HG03432 (cell line): ENCODE measurements around the gene MICAL3.
"Not testable (repeated sequence)": the region's sequence is repeated elsewhere in the genome, so short reads cannot be mapped to it uniquely, and the experiment has no call there.

Experiments
- ATAC-seq: cut with Tn5 transposase; IDR thresholded peaks from one replicate; pipeline ENCODE4 v1.9.1; 2021; ENCODE audit warnings: mild to moderate bottlenecking, moderate library complexity; ENCODE audit not compliant: unreplicated experiment

MICAL3 gene

DNA sequence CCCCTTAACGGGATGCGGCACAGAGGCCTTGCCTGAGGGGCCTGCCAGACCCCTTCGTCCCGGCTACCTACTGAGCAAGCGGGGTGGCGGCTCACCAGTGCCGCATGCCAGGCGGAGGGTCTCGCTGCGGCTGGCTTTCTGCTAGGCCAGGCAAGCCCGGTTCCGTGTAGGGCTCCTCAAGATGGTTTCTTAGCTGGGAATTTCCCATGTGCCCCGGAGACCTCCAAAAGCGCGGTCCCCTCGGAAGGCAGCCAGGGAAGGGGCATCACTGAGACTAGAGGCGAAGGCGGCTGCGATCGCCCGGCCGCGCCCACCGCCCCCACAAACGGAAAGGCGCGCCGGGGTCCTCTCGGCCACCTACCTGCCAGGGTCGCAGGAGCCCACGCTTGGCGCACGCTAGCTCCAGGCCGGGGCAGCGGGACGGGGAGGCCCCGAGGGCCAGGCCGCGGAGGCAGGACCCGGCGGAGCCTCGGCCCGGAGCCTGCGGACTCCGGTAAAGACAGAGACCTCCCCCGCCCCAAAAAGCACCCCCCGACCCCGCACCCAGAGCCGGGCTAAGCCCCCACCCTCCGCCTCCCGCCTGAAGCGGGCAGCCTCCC lies 23.8 kb downstream of the MICAL3 start:
- no peak for ATAC-seq

DNA sequence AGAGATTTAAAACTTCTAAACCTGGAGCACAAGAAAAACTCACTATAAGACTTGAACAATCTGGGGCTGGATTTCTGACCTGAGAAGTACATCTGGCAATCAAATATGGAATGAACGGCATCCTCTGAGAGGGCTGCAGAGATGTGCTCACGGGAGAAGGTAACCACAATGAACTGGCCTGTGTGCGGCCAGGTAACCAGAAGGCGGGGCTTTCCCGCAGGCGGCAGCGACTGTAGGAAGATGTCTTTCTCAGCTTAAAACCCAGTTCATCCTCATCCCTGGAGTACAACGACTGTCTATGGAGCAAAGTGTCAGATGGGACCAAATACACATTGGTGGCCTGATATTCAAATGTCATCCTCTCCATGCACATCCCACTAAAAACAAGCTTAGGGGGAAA lies 24.5 kb downstream of the MICAL3 start:
- no peak for ATAC-seq

DNA sequence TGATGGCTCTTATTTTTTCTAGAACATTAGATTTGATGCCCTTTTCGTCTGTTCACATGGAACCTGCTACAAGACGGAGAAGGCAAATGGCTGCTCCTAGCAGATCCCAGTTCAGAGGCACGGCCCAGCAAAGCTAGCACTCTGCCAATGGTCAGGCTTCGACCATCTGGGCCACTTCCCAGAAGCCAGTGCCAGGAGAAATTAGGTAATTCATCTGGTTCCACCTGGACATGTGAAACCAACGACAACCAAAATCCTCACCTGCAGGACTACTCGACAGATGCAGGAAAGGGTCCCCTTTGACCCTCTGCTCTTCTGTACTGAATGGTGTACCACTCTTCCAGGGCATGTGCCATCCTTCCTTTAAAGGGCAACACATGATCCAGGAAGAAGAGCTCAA lies 25.4 kb downstream of the MICAL3 start:
- no peak for ATAC-seq

DNA sequence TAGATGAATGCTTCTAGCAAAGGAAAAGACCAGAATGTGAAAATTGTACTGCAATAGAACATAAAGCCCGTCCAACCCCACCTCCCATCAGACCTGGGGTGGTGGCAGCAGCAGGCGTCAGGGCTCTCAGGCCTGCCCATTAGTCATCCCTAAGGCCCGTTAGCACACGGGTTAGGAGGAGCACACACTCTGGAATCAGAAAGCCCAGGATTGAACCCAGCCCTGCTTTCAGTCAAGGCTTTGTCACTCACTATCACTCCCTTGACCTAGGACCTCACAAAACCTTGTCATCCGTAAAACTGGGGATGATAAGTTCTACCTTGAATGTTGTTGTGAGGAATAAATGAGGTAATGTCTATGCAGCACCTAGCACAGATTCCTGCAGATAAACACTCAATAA lies 26.9 kb downstream of the MICAL3 start:
- no peak for ATAC-seq

DNA sequence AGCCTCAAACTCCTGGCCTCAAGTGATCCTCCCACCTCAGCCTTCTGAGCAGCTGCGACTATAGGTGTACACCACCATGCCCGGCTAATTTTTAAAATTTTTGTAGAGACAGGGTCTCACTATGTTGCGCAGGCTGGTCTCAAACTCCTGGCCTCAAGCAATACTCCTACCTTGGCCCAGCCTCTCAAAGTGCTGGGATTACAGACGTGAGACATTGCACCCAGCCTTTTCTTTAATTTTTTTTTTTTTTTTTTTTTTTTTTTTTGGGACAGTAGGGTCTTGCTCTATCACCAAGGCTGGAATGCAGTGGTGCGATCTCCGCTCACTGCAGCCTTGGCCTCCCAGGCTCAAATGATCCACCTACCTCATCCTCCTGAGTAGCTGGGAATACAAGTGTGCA lies 29.1 kb downstream of the MICAL3 start:
- ATAC-seq, result not testable (repeated sequence)

DNA sequence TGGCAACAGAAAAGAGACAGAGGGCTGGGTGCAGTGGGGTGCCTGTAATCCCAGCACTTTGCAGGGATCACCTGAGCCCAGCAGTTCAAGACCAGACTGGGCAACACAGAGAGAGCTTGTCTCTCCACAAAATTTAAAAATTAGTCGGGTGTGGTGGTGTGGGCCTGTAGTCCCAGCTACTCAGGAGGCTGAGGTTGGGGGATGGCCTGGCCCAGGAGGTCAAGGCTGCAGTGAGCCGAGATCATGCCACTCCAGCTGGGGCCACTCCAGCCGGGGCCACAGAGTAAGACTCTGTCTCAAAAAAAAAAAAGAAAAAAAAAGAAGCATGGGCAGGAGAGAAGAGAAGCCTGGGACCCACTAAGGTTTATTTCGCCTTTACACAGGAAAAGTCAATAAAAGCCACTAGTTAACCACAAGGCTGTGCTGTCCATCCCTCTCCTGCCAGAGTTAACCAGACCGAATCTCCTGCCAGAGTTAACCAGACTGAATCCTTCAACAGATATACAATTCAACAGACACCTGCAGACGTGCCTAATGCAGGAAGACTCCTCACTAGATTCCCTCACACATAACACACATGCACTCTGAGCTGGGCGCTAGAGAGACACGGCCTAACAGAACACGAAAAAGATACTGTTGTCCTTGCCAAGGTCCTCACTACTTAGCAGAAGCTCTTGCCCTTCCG lies 29.8 kb downstream of the MICAL3 start:
- ATAC-seq, result no peak

DNA sequence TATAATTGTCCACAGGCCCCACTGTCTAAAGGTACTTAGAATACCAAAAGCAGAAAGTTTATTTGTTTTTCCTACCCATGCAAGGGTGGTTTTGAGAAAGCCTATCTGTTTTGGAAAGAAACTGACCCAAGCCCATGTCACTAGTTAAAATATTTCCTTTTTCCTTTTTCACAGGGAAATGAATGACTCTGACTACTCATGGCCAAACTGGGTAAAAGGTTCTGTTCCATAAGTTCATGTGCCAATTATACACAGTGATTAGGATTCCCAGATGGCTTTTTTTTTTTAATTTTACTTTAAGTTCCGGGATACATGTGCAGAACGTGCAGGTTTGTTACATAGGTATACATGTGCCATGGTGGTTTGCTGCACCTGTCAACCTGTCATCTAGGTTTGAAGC lies 31.4 kb downstream of the MICAL3 start:
- not testable (repeated sequence) for ATAC-seq

DNA sequence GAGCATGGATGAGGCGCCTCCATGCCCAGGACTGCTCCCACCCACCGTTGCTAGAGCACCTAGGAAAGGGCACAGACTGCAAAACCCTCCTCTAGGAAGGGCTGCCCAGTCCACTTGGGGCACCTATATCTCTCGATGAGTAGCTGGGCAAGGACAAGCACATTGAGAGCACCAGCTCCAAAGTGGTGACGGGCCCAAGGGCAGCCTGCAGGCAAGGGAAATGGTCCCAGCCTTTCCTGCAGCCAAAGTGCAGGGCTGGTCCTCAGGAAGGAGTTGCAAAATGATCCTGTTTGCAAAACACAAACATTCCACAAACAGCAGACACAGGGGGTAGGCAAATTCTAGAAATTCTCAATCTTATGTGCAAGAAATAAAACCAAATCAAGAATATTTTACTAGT lies 32.4 kb downstream of the MICAL3 start:
- ATAC-seq, result not testable (repeated sequence)

DNA sequence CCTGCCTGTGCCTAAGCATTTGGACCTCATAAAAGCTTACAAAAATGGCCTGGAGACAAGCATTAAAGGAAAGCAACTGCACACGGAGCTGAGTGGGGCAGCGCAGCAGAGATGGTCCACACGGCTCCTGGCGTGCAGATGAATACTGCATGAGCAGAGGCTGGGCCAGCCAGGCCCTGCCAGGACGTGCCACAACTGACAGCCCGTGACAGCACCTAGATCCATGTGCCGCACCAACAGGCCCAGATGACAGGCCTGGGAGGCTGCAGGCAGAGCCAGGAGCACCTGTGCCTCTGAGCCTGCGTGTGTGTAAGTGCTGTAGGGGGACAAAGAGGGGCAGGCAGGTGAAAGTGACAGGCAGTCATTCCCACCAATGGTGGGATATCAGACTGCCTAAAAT lies 33.4 kb downstream of the MICAL3 start:
- no peak for ATAC-seq

DNA sequence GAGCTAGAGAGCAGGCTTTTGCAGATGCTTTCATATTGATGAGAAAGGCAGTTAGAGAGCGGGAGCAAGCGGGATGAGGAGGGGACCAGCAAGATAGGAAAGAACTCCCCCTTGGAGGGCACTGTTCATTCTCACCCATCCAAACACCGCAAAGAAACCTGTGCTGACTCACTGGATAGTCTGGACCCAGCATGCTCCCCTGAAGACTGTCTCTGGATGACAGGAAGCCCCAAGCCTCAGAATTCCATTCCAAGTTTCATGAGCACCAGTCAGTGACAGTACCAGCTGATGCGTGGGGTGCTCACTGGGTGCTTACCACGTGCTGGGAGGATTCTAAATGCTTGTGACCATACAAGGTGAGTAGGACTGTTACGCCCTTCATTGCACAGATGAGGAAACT lies 34.2 kb downstream of the MICAL3 start:
- no peak for ATAC-seq

DNA sequence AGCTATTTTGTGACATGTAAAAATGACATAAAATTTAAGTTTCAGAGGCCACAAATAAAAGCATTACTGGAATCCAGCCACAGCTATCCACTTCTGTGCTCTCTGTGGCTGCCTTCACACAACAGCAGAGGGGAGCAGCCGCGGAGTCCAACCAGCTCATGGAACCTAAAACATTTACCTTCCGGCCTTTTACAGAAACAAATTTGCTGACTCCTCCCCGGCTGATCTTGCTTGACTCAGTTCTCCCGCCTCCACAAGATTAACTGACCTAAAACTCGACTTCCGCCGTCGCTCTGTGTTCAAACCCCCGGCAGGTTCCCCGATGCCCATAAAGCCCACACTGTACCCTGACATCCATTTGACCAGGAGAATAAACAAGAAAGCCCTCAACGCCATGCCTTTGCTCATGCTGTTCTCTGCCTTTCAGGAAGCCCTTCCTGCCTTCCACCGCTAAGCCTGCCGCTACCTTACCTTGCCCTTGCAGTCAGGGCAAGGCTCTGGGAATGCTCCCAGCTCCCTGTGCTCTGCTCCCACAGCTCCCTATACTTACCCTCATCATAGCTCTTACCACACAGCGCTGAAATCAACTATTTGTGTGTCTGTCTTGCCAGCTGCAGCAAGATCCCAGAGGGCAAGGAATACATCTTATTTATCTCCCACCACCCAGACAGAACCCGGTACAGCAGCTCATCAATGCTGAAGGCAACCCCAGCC lies 35.4 kb downstream of the MICAL3 start:
- ATAC-seq, result no peak

DNA sequence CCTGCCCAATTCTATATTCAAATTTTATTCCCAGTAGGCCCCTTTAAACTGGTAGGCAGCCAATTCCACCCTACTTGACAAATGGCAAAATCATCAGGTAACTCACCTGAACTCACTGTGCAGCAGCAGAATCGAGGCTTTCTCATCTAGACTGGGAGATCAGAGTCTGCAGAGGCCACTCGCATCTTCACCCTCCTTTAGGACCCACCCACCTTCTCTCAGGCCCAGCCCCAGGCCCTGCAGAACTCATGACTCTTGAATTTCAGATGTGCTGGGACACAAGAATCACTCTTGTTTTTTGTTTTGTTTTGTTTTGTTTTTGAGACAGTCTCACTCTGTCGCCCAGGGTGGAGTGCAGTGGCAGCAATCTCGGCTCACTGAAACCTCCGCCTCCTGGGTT lies 38.8 kb downstream of the MICAL3 start:
- ATAC-seq, result no peak

DNA sequence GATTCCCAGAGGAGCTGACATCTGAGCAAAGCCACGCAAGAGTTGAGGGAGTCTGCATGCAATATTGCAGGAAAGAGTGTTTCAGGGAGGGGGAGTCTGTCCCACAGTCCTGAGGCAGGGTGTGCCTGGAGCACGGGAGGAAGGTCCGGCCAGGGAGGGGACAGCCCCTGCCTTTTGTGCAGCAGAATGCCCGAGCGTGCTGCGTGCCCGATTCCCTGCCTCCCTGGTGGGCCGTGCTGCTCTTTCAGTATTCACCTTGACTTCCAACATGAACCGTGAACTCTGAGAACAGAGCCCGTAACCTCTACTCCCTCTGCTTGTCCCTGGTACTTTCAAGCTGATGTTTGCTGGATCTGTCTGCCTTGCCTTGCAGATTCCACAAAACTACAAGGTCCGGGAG lies 39.3 kb downstream of the MICAL3 start:
- ATAC-seq, result not testable (repeated sequence)

DNA sequence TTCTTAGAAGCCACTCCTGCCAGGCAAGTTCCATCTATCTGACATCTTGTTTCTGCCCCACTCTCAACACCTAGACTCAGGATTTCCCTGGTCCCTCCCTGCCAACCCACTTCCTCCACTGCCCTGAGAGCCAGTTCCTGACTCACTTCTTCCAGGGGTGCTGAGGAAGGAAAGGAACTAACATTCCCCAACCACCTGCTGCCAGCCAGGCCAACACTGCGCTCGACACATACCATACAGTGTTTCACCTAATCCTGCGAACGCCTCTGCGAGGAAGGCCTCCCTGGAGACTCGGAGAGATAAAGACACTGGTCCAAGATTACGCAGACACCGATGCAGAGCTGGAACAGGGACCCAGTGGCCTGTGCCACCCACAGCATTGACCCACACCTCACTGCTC lies 40.2 kb downstream of the MICAL3 start:
- ATAC-seq, result no peak

DNA sequence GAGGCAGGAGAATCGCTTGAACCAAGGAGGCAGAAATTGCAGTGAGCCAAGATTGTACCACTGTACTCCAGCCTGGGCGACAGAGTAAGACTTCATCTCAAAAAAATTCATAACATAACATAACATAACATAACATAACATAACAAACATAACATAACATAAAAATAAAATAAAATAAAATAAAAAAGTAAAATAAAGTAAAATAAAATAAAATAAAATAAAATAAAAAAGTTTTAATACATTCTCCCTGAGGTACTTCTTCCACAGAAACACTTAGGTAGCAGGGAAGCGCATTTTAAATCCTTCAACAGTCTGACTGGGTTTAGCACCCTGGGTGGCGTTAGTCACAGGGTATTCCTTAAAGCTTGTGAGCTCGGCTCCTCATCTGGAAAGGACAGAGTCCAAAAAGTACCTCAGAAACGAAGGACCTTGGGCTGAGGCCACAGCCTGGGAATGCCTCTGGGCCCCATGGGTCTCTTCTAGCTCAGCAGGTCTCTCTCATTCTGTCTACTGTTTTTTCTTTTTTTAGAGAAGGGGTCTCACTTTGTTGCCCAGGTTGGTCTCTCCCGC lies 41.7 kb downstream of the MICAL3 start:
- ATAC-seq, result no peak

DNA sequence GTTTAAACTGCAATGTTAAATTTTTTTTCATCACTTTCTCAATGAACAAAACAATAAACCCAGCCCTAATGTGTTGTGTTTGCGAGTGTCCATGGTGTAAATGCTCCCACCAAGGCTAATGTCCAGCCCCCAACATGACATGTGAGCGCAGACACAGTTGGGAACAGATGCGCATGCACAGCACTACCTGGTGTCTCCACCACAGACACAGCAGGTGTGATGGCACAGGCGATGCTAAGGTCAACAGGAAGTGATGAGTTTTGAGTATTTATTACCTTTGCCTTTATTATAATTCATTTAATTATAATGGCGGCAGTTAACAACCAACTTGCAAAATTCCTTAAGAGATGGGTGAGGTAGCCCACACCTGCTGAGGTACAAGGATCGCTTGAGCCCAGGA lies 42.9 kb downstream of the MICAL3 start:
- ATAC-seq, result no peak

DNA sequence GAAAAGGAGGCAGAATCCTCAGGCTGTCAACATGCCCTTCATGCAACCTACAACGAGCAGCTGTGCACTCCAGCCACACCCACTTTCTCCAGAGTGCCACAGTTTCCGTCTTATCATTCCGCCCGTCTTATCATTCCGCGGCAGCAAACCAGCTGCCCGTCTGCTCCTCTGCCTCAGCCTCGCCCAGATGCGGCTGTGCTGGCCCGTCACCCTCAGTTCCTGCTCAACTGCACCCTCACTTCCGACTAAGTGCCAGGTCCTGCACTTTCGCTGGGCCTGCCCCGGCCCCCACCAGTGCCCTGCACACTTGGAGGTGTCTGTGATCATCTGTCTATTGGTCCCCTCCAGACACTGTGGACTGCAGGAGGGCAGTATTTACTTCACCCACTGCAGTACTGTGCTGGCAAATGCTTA lies 43.7 kb downstream of the MICAL3 start:
- no peak for ATAC-seq

DNA sequence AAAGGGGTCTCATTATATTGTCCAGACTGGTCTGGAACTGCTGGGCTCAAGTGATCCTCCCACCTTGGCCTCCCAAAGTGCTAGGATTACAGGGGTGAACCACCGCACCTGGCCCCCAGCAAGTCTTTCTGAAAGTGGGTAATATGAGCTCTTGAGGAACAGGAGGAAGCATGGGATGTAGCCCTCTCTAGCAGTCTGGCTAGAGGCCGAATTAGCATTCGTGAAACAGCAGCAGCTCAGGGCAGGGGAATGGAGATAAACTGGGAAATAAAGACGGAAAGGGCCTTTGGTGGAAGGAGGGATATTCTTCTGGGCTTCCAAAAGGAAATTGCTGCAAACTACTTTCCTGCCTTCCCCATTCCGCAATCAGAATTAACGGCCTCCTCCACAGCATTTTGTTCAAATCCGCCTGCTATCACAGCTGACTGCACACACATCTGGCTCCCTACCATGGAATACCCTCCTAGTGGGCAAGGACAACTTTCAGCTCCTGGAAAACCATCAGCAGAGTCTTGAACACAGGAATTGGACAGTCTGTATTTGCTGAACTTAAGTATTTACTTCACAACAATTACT lies 44.3 kb downstream of the MICAL3 start:
- no peak for ATAC-seq

DNA sequence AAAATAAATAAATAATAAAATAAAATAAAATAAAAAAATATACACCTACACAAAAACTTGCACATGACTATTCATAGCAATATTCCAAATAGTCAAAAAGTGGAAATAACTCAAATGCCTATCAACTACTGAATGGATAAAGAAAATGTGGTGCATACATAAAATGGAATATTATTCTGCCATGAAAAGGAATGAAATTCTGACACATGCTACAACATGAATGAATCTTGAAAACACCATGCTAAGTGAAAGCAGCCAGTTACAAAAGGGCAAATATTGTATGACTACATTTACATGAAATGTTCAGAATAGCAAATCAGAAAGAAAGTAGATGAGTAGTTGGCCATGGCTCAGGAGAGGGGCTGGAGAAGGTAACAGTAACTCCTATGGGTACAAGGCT lies 46.3 kb downstream of the MICAL3 start:
- ATAC-seq, result no peak

DNA sequence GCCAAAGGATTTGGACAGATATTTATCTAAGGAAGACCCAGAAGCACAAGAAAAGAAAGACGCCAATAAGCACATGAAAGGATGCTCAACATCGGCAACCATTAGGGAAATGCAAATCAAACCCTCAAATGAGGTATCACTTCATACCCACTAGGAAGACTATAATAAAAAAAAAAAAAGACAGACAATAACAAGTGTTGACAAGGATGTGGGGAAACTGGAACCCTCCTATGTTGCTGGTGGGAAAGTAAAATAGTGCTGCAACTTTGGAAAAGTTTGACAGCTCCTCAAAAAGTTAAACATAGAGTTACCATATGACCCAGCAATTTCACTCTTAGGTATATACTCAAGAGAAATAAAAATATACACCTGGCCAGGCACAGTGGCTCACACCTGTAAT lies 47.0 kb downstream of the MICAL3 start:
- ATAC-seq, result no peak

DNA sequence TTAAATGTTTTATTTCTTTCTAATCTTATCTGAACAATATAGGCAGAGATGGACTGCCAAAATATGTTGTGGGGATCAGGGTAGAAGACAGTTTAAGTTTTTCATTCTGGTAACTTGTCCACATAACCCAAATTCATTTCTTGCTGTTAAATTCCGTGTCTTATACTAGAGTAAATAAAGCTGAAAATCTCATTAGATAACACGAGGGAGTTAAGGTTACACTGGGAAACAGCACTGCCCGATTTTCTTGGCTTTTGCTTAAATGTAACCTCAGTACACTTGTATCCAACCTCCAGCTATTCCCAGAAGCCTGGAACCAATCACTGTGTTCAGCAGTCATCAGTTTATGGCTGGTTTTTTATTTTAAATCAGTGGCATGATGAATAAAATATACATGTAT lies 48.2 kb downstream of the MICAL3 start:
- ATAC-seq, result no peak
